NK-92 (cell line): ENCODE data around the gene NPR3.
"Not testable (repeated sequence)": the region's sequence is repeated elsewhere in the genome, so short reads cannot be mapped to it uniquely, and the experiment has no call there.

Source experiments
- DNase-seq: peaks from one replicate; lab custom pipeline; 2025; ENCODE audit not compliant: unreplicated experiment; lab: John Stamatoyannopoulos, UW

The NPR3 gene

DNA sequence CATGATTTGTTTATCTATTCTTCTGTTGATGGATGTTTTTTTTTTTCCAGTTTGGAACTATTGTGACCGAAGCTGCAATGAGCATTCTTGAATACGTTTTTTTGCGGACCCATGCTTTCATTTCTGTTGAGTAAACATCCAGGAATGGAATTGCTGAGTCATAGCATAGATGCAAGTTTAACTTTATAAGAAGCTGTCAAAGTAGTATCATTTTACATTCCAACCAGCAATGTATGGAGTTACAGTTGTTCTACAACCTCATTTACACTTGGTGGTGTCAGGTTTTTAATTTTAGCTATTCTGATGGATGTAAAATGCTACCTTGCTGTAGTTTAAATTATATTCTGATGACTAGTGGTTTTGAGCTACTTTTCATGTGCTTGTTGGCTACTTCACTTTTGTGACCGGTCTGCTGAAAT lies 49.0 kb downstream of the NPR3 start:
- DNase-seq = no peak

DNA sequence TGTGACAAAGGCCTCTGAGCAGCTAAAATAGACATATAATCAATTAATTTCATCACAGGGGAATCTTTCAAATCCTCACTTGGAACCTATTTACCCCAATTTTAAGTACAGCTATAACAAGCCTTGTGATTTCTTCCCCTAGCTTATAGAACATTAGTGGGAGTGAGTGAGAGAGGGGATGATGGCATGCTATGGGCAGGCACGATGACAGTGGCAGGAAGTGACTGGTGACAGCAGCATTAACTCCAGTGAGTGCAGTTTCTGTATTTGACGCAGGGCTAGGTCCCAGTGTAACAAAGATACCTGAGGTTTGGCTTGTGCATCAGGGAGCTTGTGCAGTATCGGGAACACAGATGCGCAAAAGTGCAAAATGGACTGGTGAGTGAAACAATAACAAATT lies 54.1 kb downstream of the NPR3 start:
- no peak for DNase-seq

DNA sequence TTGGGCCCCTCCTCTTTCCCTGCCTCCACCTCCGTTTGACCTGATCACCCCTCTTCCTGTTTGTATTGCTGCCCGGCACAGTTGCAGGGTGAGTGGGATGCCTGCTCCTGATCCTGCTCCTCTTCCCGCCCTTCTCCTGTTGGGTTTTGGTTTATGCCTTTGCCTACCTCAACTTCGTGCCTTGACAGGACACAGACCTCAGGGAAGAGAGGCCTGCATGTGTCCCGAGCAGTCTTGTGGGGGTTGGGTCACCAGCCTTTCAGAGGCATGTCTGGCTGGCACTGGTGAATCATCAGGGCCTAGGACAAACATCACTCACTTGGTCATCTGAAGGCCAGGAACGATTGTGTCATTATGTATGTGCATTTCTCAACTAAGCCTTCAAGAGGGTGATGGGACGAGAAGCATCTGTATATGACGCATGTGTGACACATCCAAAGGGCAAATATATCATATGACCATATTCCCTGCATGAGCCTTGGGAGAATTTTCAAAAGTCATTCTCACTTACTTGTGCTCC lies 56.9 kb downstream of the NPR3 start:
- no peak for DNase-seq

DNA sequence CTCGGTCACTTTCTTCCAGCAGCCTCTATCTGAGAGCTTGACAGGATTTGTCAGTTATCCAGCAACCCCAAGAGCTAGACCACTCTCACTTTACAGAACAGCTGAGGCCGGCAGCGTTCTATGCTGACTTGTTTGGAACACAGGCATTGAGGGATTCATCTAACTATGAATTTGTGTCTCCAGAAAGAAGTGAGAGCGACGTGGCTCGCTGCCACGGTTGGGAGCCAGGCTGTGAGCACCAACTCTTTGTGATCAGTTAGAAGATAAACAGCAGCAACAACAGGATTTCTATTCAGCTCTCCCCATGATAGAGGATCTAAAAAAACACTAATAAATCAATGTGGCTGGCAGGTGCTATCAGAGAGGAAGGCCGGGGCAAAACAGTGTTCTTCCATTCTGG lies 58.6 kb downstream of the NPR3 start:
- DNase-seq = no peak

DNA sequence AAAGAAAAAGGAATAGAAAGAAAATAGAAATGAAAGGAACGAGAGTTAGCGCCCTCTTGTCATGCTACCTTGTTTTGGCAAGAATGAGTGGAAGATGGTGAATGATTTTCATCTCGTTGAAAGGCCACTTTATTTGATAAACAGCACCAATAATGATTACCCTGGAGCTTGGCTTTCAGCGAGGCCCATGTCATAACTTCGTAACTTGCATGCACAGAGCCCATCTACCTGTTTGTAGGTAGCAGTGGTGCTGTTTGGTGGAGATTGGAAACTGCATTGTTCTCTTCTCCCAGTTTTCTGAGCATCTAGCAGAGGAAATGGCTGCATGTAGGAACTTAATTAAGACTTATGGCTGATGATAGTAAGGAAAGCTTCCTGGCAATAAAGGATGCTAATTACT lies 59.3 kb downstream of the NPR3 start:
- DNase-seq = no peak

DNA sequence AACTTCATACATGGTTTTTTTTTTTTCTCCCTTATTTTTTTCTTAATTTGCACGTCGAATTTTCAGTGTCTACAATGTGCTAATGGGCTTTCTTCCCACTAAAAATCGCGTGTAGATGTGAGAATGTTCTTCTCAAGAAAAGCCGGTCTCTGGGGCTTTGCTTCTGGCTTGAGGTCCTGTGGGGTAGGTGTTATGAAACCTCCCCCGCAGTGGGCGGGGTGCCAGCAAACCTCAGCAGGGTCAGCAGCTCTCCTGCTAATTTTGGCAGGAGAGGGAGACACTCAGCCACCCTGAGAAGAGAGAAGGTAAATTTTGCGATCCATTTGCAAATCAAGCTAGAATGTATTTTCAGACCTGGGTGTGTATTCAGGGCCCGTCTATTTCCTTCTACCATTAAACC lies 59.9 kb downstream of the NPR3 start:
- no peak for DNase-seq

DNA sequence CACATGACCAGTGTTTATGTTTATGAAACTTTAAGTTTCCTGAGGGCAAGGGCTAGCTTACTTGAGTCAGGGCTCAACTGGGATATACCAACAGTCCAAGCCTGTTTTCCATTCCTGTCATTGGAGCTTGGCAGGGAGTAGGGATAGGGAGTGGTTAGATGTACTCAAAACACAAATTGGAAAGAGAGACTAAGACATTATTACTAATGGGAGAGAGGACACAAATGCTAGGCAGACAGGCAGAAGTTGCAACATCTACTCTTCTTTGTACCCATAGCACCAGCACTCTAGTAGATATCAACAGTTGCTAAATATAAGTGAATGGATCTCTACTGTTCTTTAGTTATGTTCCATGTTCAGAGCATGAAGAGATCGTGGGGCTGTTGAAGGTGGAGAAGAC lies 62.8 kb downstream of the NPR3 start:
- DNase-seq = no peak

DNA sequence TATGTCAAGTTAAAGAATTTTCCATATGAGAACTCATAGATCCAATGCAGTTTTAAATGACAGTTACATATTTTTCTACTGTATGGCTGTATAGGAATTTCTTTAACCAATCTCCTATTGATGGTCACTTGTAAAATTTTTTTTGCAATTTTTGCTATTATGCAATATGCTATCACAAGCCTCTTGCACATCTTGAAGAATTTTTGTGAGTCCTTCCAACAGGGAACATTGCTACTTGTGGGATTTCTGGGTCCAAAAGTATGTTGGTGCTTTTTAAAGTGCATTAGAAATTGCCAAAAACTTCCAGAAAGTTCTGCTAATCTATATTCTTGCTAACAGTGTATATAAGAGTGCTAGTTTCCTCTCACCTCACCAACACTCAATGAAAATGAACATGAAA lies 65.1 kb downstream of the NPR3 start:
- no peak for DNase-seq

DNA sequence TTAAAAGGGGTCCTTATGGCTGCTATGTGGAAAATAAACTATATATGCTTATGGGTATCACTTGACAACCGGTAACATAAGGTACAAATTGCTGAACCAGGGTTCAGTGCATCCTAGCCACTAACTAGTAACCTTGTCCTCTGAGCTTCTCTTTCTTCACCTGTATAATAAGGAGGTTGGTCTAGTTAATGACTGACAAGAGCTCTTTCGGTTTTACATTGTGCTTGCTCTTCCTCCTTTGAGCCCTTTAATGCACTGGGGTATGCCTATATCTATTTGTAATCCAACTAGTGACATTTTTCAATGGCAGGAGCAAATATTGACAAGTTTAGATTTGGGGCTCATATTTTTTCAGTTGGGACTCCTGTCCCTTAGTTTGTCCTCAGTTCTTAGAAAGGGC lies 66.1 kb downstream of the NPR3 start:
- no peak for DNase-seq

DNA sequence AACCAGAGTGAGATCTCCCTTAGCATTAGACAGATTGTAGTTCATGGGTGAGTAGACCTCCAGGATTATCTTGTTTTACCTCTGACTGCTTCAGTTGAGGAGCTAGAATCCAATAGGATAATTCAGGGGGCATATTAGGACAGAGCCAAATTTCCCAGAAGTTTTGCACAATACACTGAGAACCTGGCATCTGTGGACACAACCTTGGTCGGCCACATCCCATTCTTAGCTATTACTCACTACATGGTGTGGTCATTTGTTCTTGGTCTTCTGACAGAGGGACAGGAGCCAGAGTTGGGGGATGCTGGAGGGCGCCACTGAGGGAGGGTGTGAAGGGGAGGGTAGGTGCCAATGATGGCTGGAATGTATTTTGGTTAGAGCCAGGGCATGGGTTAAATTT lies 66.6 kb downstream of the NPR3 start:
- DNase-seq = no peak

DNA sequence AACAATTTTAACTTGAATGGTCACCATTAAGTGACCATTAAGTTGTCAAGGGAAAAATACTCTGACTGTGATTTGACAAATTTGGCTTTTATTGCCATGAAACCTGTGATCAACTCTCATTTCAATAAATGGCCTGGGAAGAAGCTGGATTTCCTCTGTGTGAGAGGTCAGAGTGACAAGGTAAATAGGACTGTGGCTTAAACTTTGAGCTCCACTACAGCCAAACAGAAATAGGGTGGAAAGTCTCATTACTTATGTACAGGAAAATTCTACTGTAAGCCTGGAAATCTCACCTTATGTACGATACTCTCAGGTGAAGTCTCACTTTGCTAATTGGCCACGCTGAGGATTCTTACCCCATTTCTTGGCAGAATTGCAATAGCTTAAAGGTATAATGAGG lies 67.3 kb downstream of the NPR3 start:
- no peak for DNase-seq

DNA sequence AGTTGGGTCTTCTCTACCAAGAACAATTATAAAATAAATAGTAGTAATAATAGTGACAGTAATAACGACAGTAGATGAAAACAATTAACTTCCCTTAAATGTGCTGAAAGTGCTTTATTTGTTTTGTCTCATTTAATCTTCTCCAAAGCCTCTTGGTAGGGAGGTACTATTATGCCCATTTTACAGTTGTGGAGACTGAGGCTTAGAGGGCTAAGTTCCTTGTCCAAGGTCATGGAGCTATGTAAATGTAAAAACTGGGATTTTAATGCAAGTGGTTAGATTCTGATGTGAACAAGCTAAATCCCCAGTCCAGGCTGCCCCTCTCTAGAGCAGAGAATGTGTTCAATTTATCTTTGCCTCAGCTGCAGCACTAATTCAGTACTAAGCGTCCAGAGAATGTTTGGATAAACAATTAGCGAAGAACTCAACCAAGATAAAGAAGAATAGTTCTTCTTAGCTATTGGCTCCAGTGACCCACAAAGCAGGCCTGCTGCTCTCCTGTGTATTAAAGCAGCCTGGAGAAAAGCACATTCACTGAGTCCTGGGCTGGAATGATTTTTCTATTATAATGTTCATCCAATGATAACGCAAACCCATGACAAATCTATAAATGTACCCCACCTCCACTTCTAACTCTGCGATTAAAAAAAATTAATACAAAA lies 68.8 kb downstream of the NPR3 start:
- DNase-seq = no peak

DNA sequence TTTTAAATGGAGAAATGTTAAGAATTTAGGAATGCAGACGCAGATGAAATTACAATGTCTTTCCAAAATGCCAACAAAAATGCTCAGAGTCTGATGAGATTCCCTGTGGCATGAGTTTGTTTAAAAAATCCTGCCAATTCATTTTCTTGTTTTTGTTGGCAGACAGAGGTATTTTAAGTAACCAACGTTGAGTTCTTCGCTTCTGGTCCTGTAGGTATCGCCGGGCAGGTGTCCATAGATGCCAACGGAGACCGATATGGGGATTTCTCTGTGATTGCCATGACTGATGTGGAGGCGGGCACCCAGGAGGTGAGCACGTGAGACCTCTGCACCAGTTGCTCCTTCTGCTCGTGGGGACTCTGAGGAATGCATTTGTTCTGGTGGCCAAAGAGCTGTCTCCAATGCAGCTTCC lies 69.4 kb downstream of the NPR3 start:
- no peak for DNase-seq

DNA sequence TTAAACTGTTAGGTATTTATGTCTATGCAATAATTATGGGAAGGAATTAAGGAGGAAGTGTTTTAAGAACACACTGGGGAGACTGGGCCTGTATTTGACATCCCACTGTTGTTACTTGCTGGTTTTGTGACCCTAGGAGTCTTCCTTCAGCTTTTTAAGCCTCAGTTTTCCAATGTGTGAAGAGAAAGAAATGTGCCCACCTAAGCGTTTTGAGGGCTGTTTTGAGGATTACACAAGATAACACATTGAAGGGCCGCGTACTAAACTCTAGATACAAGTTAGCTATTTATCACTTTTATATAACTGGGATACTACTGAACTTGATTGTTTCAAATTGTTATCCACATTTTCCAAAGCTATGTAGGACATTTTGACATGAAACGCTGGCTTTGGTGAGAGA lies 72.5 kb downstream of the NPR3 start:
- no peak for DNase-seq

DNA sequence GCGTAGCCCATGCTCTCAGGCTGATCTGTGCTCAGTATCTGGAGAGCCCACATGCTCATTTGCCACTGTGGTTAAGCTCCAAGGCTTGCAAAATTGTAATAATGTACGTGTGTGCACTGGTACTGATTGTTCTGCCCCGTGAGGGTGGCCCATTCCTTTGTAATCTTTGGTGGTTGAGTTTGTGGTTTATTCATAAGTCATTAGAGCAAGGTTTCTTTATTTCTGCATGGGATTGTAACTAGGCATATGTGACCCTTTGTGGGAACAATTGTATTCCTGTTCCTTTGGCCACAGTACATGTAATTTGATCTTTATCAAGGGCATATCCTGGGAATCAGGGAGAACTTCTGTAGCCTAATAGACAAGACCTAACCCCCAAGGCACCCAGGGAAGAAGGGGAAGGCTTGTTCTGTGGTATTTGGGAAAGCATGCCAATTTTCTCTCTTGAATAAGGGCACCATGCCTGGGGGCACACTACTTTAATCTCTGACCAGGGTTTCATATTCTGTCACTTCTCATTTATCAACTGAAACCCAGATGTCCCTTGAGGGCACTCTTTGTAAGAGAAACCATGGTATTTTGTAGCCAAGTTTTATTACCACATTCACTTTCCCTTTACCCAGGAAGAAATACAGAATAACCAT lies 74.6 kb downstream of the NPR3 start:
- no peak for DNase-seq

DNA sequence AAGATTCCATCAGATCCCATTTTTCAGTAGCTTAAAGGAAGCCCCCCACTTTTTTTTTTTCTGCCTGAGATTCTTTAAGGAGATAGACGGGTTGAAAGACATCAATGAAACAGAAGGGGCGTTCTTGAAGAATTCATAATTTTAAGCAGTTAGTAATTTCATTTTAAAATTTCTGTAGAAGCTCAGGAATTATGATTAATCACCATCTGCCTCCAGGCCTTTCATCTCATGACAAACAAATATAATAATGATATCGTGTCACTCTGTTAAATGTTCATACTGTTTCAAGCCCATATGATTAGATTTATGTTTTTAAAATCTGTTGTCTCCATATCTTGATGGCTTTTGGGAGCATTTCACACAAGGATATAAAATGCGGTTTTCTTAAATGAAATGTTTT lies 75.2 kb downstream of the NPR3 start:
- DNase-seq = no peak

DNA sequence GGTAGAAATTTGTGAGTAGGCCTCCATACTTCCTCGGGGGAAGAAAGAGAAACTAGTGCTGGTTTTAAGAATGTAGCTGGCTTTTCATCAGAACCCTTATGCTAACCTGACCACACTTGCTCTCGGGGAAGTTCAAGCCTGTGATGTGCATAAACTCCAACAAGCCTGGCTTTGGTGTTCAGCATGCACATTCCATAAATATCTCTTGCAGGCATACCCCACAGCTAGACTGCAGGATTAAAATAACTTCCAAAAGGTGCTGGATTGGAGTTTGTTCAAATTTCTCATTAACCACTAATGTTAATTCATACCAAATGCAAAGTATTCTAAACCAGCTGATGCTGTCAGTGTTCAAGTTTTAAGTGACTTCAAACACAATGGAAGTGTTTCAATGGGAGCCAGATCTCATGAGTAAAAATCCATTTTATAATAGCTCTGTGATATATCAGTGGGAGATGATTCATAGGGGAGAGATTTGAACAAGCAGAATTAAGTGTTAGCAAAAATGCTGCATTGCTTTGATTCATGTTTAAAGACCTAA lies 79.4 kb downstream of the NPR3 start:
- DNase-seq = no peak

DNA sequence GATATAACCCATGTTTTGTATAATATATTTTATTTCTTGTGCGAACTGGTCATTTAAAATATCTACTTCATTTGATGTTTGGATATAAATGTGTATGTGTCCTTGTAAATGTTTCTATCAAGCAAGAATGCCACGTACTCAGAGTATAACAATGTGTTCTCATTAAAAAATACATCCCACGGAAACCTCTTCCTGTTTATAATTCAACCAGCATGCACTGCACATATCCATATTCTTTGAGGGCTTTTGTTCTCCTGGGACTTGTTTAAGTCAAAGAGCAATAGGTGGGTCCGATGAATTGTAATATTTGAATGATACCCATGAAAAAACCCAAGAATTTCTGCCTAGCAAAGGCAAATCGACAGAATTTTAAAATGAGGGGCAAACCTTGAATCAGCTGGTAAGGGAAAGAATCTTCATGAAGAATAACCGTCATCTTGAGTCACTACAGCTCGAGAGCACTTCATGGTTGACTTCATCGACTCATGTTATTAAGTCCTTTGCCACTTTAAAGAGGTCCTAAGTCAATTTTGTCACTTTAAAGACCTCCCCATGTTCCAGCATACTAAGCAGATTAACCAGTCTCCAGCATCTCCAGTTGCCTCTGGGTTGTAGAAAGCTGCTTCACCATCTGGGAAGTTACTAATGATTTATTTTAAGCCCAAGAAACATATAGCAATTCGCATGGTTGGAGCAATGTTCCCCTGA lies 80.6 kb downstream of the NPR3 start:
- DNase-seq = no peak

DNA sequence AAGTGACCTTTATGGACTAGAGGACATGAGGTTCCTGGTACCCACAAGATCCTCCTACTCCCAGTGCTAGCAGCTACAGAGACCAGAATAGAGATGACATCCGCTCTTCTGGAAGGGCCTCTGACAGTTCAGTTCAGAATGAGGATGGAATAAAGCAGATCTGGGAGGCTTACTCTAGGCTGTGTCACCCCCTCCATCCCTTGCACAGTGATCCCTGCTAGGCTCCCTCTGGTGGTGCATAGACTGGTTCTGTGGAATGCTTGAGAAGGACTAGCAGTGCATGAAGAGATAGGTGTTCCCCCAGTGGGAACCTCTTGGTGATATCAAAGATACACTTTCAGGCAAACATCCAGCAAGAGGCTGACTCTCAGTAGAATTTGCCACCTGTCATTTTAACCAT lies 83.0 kb downstream of the NPR3 start:
- DNase-seq = no peak

DNA sequence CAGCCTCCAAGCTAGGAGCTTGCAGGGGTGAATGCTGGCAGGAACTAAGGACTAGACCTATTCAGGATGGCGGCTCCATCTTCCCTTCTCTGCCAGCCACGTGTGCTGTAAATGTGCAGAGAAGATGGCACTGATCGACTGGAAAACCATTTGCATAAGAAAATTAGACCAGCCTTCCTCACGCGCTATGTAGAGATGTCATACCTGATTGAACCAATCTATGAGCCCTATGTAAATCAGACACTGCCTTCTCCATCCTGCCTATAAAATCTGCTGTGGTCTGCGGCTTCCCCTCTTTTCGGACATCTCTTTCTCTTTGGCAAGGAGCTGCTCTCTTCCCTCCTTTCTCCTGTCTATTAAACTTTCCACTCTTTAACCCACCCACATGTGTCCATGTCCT lies 91.6 kb downstream of the NPR3 start:
- no peak for DNase-seq

DNA sequence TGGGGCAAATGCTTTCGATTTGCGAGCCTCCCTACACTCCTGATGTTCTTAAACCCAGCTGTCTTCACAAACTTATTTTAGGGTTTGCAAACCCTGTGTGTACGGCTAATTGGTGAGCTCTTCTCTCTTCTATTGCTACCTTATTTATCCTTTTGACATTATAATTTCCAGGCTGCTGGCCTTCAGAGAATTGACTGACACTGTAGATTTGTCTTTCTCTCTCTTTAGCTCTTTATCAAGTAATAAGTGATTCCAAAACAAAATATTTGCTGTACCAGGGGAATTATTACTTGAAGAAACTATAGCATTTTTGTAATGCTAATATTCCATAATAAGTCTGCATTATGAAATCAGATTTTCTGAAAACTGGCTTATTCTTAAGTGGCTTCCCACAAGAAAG lies 92.5 kb downstream of the NPR3 start:
- DNase-seq = no peak

DNA sequence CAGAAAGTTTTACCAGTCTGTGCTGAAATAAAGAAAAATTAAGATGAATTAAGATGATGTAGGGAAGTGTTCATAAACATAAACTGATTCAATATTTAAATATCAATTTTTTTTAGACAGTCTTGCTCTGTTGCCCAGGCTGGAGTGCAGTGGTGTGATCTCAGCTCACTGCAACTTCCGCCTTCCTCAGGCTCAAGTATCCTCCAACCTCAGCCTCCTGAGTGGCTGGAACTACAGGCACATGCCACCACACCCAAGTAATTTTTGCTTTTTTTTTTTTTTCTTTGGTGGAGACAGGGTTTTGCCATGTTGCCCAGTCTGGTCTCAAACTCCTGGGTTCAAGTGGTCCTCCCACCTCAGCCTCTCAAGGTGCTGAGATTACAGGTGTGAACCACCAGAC lies 94.3 kb downstream of the NPR3 start:
- not testable (repeated sequence) for DNase-seq
